ENCODE measurements around the gene U2AF2.

GRCh38 chr19:55650602-55651230 lies 4.1 kb upstream of the U2AF2 start:
- TF ChIP-seq, protein P1, sequence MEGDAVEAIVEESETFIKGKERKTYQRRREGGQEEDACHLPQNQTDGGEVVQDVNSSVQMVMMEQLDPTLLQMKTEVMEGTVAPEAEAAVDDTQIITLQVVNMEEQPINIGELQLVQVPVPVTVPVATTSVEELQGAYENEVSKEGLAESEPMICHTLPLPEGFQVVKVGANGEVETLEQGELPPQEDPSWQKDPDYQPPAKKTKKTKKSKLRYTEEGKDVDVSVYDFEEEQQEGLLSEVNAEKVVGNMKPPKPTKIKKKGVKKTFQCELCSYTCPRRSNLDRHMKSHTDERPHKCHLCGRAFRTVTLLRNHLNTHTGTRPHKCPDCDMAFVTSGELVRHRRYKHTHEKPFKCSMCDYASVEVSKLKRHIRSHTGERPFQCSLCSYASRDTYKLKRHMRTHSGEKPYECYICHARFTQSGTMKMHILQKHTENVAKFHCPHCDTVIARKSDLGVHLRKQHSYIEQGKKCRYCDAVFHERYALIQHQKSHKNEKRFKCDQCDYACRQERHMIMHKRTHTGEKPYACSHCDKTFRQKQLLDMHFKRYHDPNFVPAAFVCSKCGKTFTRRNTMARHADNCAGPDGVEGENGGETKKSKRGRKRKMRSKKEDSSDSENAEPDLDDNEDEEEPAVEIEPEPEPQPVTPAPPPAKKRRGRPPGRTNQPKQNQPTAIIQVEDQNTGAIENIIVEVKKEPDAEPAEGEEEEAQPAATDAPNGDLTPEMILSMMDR (conservative IDR thresholded peaks at IDR 0.05): no peak
- TF ChIP-seq EZH2 (IDR thresholded peaks at IDR 0.05; ENCODE audit: low read depth): no peak
